ENCODE data around the gene RGS16. TPM values are rescaled to one million over a fixed set of nuclear protein-coding genes. Genes with fewer than 3 reads are reported as not detected.

RGS16 gene
- total and polyA plus RNA-seq, 9 of the 15 experiments (the other 6 are each of a cell fraction or from before 2014, with no cell fraction given) = 0.07 to 0.55 (median 0.36) TPM

- no peak for FAIRE-seq
- BruUV-seq (replicated peaks) = no TSS peak
- TF ChIP-seq, protein P1, sequence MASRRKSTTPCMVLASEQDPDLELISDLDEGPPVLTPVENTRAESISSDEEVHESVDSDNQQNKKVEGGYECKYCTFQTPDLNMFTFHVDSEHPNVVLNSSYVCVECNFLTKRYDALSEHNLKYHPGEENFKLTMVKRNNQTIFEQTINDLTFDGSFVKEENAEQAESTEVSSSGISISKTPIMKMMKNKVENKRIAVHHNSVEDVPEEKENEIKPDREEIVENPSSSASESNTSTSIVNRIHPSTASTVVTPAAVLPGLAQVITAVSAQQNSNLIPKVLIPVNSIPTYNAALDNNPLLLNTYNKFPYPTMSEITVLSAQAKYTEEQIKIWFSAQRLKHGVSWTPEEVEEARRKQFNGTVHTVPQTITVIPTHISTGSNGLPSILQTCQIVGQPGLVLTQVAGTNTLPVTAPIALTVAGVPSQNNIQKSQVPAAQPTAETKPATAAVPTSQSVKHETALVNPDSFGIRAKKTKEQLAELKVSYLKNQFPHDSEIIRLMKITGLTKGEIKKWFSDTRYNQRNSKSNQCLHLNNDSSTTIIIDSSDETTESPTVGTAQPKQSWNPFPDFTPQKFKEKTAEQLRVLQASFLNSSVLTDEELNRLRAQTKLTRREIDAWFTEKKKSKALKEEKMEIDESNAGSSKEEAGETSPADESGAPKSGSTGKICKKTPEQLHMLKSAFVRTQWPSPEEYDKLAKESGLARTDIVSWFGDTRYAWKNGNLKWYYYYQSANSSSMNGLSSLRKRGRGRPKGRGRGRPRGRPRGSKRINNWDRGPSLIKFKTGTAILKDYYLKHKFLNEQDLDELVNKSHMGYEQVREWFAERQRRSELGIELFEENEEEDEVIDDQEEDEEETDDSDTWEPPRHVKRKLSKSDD (conservative IDR thresholded peaks at IDR 0.05; ENCODE audit: low read length) = no peak
- TF ChIP-seq ZNF12 (CRISPR knock-in tag; IDR thresholded peaks at IDR 0.05) = no peak
- no peak for TF ChIP-seq KDM1A (IDR thresholded peaks at IDR 0.05)
- no peak for TF ChIP-seq HIVEP1 (CRISPR knock-in tag; IDR thresholded peaks at IDR 0.05)
- no peak for TF ChIP-seq IRF1 (CRISPR knock-in tag; IDR thresholded peaks at IDR 0.05; ENCODE audit: borderline replicate concordance)
- TF ChIP-seq ZNF76 (CRISPR knock-in tag; IDR thresholded peaks at IDR 0.05; ENCODE audit: borderline replicate concordance) = peak; percentile 62; the same call in 1 of the 2 replicates
- no peak for TF ChIP-seq THAP7 (CRISPR knock-in tag; IDR thresholded peaks at IDR 0.05)
- TF ChIP-seq ZNF436 (CRISPR knock-in tag; IDR thresholded peaks at IDR 0.05) = no peak
Measured at GRCh38 chr1:182614796-182615454, 10.7 kb upstream of the RGS16 start.

More at GRCh38 chr1:182614796-182615454, 10.7 kb upstream of the RGS16 start:
- 10% methylated on average over 52 of the region's 56 CpGs for WGBS (ENCODE audit: insufficient coverage, low coverage, missing lambda C conversion rate)
- POLR2A ChIA-PET = interaction anchor here (0.7 to 0.8 kb wide), 4 partner anchors 11 to 552 kb away, joined by 3 to 4 read pairs (median 4); no protein-coding TSS in a partner anchor
- CTCF ChIA-PET (ENCODE audit: low intra/inter-chr PET ratio) = interaction anchor here (0.5 to 0.6 kb wide), 2 partner anchors 35 to 170 kb away, joined by 3 read pairs; no protein-coding TSS in a partner anchor
- Histone ChIP-seq H3K4me3 (peak overlapping the region; percentile 14), H3K9me1 (ENCODE audit: control insufficient read depth, insufficient read depth, low read length) (no peaks in the 10 kb centered on the region), H3K36me3 (ENCODE audit: control insufficient read depth, insufficient read depth, low read length) (no peaks in the 10 kb centered on the region), H3K27ac (ENCODE audit: extremely low read depth, low read depth, low read length) (no peak overlapping the region), H3K4me1 (replicated peaks in 1 of 2; ENCODE audit: control insufficient read depth in 2 of 2, insufficient read depth in 2 of 2, low read length in 2 of 2) (peaks cover 9 to 15% of the 10 kb centered on the region in 2 experiments; a peak in 4 of 5 replicates), H4K20me1 (replicated peaks; ENCODE audit: control insufficient read depth, insufficient read depth, low read length) (no peaks in the 10 kb centered on the region; the same call in none of the 2 replicates), H3K9me3 (replicated peaks; ENCODE audit: control insufficient read depth, insufficient read depth, low read depth, low read length) (no peaks in the 10 kb centered on the region), H3K27me3 (ENCODE audit: control insufficient read depth in 2 of 2, insufficient read depth in 2 of 2, low read length in 2 of 2) (peaks cover 53 to 77% of the 10 kb centered on the region in 2 experiments), H2AFZ (ENCODE audit: low read depth, low read length) (peak overlapping the region; percentile 69), H3K9ac (ENCODE audit: insufficient read depth in 1 of 2, low read depth in 2 of 2, low read length in 2 of 2) (peak overlapping the region; percentile 15 to 86; a peak in 2 of 4 replicates), H3K4me2 (ENCODE audit: insufficient read depth, low read length) (peak overlapping the region; percentile 52; the same call in 1 of the 2 replicates), H3K79me2 (ENCODE audit: control insufficient read depth, insufficient read depth, low read length) (no peaks in the 10 kb centered on the region)
- intact Hi-C loops (cut with micrococcal nuclease) (no loop called here), in situ Hi-C loops (cut with MboI) (no loop called here)
- DNase-seq (ENCODE audit: extremely low read depth in 1 of 4, low spot score in 3 of 4) = peak; percentile 22 to 38 (median 27)
- peak; percentile 70 for ATAC-seq

All from K562 (cell line).